ENCODE measurements around the gene EYS.

DNA sequence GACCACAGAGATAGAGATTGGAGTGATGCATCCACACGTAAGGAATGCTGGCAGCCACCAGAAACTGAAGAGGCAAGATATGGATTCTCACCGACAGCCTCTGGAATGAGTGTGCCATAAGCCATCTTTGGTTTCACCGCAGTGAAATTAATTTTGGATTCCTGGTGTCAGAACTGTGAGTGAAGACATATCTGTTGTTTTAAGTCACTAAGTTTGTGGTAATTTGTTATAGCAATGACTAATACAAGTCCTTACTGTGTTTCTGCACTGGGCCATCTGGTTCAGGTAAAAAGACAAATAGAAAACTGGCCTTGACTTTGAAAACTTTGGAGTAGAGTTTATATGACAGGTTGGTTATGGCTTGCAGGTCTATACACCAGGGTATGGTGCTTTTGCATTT is 1809.6 kb downstream of the EYS start:
- TF ChIP-seq, protein P1, sequence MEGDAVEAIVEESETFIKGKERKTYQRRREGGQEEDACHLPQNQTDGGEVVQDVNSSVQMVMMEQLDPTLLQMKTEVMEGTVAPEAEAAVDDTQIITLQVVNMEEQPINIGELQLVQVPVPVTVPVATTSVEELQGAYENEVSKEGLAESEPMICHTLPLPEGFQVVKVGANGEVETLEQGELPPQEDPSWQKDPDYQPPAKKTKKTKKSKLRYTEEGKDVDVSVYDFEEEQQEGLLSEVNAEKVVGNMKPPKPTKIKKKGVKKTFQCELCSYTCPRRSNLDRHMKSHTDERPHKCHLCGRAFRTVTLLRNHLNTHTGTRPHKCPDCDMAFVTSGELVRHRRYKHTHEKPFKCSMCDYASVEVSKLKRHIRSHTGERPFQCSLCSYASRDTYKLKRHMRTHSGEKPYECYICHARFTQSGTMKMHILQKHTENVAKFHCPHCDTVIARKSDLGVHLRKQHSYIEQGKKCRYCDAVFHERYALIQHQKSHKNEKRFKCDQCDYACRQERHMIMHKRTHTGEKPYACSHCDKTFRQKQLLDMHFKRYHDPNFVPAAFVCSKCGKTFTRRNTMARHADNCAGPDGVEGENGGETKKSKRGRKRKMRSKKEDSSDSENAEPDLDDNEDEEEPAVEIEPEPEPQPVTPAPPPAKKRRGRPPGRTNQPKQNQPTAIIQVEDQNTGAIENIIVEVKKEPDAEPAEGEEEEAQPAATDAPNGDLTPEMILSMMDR (IDR thresholded peaks at IDR 0.05) = no peak
- TF ChIP-seq POLR2A (IDR thresholded peaks at IDR 0.05; ENCODE audit: low read length) = no peak
- no peak for TF ChIP-seq POLR2AphosphoS2 (conservative IDR thresholded peaks at IDR 0.05; ENCODE audit: low read length)
- TF ChIP-seq JUNB (IDR thresholded peaks at IDR 0.05) = no peak
- no peak for TF ChIP-seq CHD4 (IDR thresholded peaks at IDR 0.05; ENCODE audit: borderline replicate concordance)
- TF ChIP-seq MAFK (IDR thresholded peaks at IDR 0.05; ENCODE audit: partially characterized antibody) = no peak
- TF ChIP-seq EP300 (IDR thresholded peaks at IDR 0.05) = no peak
- no peak for TF ChIP-seq MAX (IDR thresholded peaks at IDR 0.05)
- TF ChIP-seq NR3C1 (IDR thresholded peaks at IDR 0.05) = no peak
- TF ChIP-seq ZSCAN20 (CRISPR knock-in tag; IDR thresholded peaks at IDR 0.05) = no peak
- TF ChIP-seq, protein P2, sequence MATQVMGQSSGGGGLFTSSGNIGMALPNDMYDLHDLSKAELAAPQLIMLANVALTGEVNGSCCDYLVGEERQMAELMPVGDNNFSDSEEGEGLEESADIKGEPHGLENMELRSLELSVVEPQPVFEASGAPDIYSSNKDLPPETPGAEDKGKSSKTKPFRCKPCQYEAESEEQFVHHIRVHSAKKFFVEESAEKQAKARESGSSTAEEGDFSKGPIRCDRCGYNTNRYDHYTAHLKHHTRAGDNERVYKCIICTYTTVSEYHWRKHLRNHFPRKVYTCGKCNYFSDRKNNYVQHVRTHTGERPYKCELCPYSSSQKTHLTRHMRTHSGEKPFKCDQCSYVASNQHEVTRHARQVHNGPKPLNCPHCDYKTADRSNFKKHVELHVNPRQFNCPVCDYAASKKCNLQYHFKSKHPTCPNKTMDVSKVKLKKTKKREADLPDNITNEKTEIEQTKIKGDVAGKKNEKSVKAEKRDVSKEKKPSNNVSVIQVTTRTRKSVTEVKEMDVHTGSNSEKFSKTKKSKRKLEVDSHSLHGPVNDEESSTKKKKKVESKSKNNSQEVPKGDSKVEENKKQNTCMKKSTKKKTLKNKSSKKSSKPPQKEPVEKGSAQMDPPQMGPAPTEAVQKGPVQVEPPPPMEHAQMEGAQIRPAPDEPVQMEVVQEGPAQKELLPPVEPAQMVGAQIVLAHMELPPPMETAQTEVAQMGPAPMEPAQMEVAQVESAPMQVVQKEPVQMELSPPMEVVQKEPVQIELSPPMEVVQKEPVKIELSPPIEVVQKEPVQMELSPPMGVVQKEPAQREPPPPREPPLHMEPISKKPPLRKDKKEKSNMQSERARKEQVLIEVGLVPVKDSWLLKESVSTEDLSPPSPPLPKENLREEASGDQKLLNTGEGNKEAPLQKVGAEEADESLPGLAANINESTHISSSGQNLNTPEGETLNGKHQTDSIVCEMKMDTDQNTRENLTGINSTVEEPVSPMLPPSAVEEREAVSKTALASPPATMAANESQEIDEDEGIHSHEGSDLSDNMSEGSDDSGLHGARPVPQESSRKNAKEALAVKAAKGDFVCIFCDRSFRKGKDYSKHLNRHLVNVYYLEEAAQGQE (IDR thresholded peaks at IDR 0.05) = no peak
- TF ChIP-seq HDAC2 (IDR thresholded peaks at IDR 0.05) = no peak

All from A549 (cell line).